ENCODE results near the gene SEPTIN6. TPM values are rescaled to one million over a fixed set of nuclear protein-coding genes. Genes with fewer than 3 reads are reported as not detected.

Gene SEPTIN6
- total RNA-seq, 4 donors from 2014 or later = 19.3 to 97.9 (median 40.6) TPM

DNA sequence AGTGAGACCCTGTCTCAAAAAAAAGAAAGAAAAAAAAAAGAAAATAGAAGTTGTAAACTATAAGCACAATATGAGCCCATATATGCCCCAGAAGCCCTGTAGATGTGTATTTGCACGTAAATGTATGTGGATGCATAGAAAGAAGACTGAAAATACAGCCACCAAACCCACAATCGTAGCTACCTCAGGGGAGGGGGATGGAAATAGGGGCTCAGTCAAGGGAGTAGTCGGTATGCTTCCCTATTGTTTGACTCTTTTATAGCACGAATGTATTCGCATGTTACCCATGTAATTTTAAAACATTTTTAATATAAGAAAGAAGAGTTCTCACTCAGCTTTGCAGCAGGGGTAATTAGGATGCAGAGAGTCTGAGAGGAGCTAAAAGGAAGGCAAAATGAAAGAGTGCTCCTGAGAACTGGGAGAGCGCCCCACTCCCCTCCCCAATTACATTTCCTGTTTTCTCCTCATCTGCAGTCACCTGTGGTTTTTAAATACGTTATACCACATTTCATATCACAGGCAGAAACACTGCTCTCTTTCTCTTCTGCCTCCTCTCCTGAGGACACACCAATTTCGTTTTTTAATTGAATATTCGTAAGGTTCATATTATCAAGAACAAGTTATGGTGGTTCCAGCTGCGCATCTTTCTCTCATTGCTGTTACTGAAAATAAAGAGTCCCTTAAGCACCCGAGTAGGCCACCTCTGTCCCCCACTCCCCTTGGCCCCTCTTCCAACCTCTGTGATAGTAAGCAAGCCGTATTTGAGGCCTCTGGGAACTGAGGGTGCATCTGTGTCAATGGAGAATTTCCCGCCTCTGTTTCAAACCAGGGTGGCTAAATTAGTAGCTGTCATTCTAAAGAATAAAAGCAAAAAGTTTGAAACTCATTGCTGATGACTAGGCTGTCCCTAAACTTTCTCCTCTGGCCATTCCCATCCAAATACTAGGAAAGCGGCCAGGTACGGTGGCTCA lies 10.7 kb downstream of the SEPTIN6 start:
- 63 to 72% methylated on average over 10 of the region's 15 CpGs for WGBS, 2 donors (ENCODE audit: low coverage in 1 of 2)
- no peaks in the 10 kb centered on the region for H3K36me3 ChIP-seq
- no peak for ATAC-seq
- no peak overlapping the region for H3K4me3 ChIP-seq
- peaks cover 0 to 34% (median 6%) of the 10 kb centered on the region in 3 donors for H3K4me1 ChIP-seq
- no peaks in the 10 kb centered on the region for H3K27me3 ChIP-seq
- TF ChIP-seq POLR2A (IDR thresholded peaks at IDR 0.05) (no peak), POLR2AphosphoS5 (IDR thresholded peaks at IDR 0.05) (no peak), EP300 (IDR thresholded peaks at IDR 0.05) (no peak), CTCF (IDR thresholded peaks at IDR 0.05) (no peak)
- no peak overlapping the region for H3K27ac ChIP-seq
- H3K9me3 ChIP-seq = no peaks in the 10 kb centered on the region

DNA sequence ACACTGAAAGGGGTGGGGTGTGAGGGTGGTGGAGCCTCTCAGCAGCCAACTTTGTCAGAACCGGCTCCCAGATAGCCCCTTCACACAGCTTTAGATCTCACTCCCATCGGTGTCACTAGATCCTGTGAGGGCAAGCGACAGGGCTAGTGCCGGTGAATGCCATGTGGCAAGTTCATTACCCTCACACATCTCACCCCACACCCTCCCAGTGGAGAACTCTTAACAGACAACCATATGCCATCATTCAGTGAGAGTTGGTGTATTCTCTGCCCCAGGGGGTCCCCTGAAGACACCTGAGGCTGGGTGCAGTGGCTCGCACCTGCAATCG lies 15.3 kb downstream of the SEPTIN6 start:
- no peaks in the 10 kb centered on the region for H3K27me3 ChIP-seq
- no peak for ATAC-seq
- no peaks in the 10 kb centered on the region for H3K36me3 ChIP-seq
- WGBS, 2 donors (ENCODE audit: low coverage in 1 of 2) = 17% methylated on average over 1 of the region's 6 CpGs; no CpG with 5 or more reads in 1 of the 2 donors
- H3K9me3 ChIP-seq = no peaks in the 10 kb centered on the region
- no peak overlapping the region for H3K4me3 ChIP-seq
- TF ChIP-seq POLR2AphosphoS5 (IDR thresholded peaks at IDR 0.05) (no peak), POLR2A (IDR thresholded peaks at IDR 0.05) (no peak), CTCF (IDR thresholded peaks at IDR 0.05) (no peak), EP300 (IDR thresholded peaks at IDR 0.05) (no peak)
- peaks cover 0 to 32% (median 0%) of the 10 kb centered on the region in 3 donors for H3K4me1 ChIP-seq
- H3K27ac ChIP-seq = peak overlapping the region in 3 of 4 donors; percentile 60 to 68 (median 63)

- no peak for TF ChIP-seq POLR2A (IDR thresholded peaks at IDR 0.05)
- no peak for TF ChIP-seq EP300 (IDR thresholded peaks at IDR 0.05)
- no peak for TF ChIP-seq CTCF (IDR thresholded peaks at IDR 0.05)
- no peak for TF ChIP-seq POLR2AphosphoS5 (IDR thresholded peaks at IDR 0.05)
- peak; percentile 62 for ATAC-seq
- 51 to 80% methylated on average over 1 to 4 of the region's 8 CpGs for WGBS, 2 donors (ENCODE audit: low coverage in 1 of 2)
- H3K27me3 ChIP-seq = no peaks in the 10 kb centered on the region
- H3K4me3 ChIP-seq = no peak overlapping the region
- no peaks in the 10 kb centered on the region for H3K36me3 ChIP-seq
- H3K27ac ChIP-seq = peak overlapping the region; percentile 57 to 68 (median 62)
- no peaks in the 10 kb centered on the region for H3K9me3 ChIP-seq
- H3K4me1 ChIP-seq = peaks cover 0 to 36% (median 0%) of the 10 kb centered on the region in 3 donors
Observed at GRCh38 chrX:119676949-119677653, 15.9 kb downstream of the SEPTIN6 start.

DNA sequence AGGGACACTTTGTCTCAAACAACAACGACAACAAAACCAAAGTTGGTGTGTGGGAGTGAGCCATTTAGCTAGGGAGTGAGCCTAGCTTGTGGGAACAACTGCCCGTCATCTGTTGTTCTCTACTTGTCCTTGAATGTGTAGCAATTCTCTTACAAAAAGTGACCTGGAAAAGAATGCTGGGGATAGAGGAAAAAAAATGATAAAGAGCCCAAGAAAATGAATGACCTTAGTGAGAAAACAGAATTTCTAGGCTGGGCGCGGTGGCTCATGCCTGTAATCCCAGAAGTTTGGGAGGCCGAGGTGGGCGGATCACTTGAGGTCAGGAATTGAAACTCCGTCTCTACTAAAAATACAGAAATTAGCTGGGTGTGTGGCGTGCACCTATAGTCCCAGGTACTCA lies 19.6 kb downstream of the SEPTIN6 start:
- Histone ChIP-seq H3K9me3 (no peaks in the 10 kb centered on the region), H3K27me3 (no peaks in the 10 kb centered on the region), H3K4me1 (peaks cover 0 to 58% (median 6%) of the 10 kb centered on the region in 3 donors), H3K27ac (no peak overlapping the region), H3K36me3 (no peaks in the 10 kb centered on the region), H3K4me3 (no peak overlapping the region)
- no peak for ATAC-seq
- 96 to 100% methylated on average over 1 to 4 of the region's 8 CpGs for WGBS, 2 donors (ENCODE audit: low coverage in 1 of 2)
- TF ChIP-seq EP300 (IDR thresholded peaks at IDR 0.05) (no peak), POLR2AphosphoS5 (IDR thresholded peaks at IDR 0.05) (no peak), CTCF (IDR thresholded peaks at IDR 0.05) (no peak), POLR2A (IDR thresholded peaks at IDR 0.05) (no peak)
